ENCODE measurements around the gene CDK14.

- TF ChIP-seq CTCF (IDR thresholded peaks at IDR 0.05; ENCODE audit: poor library complexity, severe bottlenecking) (no peak), POLR2AphosphoS5 (IDR thresholded peaks at IDR 0.05) (no peak), EZH2 (IDR thresholded peaks at IDR 0.05; ENCODE audit: borderline replicate concordance, insufficient read depth, low read length, poor library complexity, severe bottlenecking) (no peak), TAF1 (IDR thresholded peaks at IDR 0.05; ENCODE audit: low read depth) (no peak), REST (IDR thresholded peaks at IDR 0.05; ENCODE audit: borderline replicate concordance) (no peak)
Observed at GRCh38 chr7:91164506-91164905, 568.4 kb downstream of the CDK14 start.
